HepG2 (cell line): ENCODE data around the gene MNAT1. TPM values are rescaled to one million over a fixed set of nuclear protein-coding genes. Genes with fewer than 3 reads are reported as not detected.

Experiments
- ATAC-seq: fragments of 200-7000 bp; cut with Tn5 transposase; 3 replicates; pipeline ENCODE4 v1.9.1; 2020; ENCODE audit warnings: mild to moderate bottlenecking, moderate library complexity
- BruUV-seq: library from RNA; stranded (reverse); fragments of 400-500 nt; replicated peaks from 2 replicates; lab custom pipeline; 2021; lab: Mats Ljungman, UMichigan
- CTCF ChIA-PET: fragments of 300-600 bp; formaldehyde crosslinking; extraction: SDS; loops from one replicate; lab custom pipeline; 2021; ENCODE audit warnings: low total read pairs, inconsistent platforms, low intra/inter-chr PET ratio; lab: Yijun Ruan, JAX
- POLR2A ChIA-PET: fragments of 350-600 bp; sonication (Branson Sonifier 250); formaldehyde crosslinking; loops from one replicate; lab custom pipeline; 2020; ENCODE audit warnings: antibody characterized with exemption, inconsistent platforms; lab: Yijun Ruan, JAX
- DNase-seq: peaks from one replicate; pipeline ENCODE4 v3.0.0-alpha.2; 2015; ENCODE audit warnings: low spot score
- FAIRE-seq: peaks from 3 replicates; lab custom pipeline; 2011; peaks lifted over from hg19 to GRCh38; lab: Jason Lieb, UNC
- H2AFZ ChIP-seq: one replicate; pipeline ENCODE4 v1.6.1; 2011; ENCODE audit warnings: low read length, inconsistent platforms
- H3K27ac ChIP-seq: fragments of 300-600 bp; 3 replicates; pipeline ENCODE4 v1.8.0; 2011; ENCODE audit warnings: mixed run types, mild to moderate bottlenecking, mixed read lengths, low read length, inconsistent platforms; ENCODE audit not compliant: insufficient read depth; ENCODE audit errors: extremely low read length
- H3K27me3 ChIP-seq, 2 experiments: fragments of 200-600 bp in 1 of 2; 2 replicates in 1 of 2; 3 replicates in 1 of 2; pipeline versions ENCODE4 v1.6.0 to v1.8.0; 2011; ENCODE audit warnings: low read length in 2 of 2, mild to moderate bottlenecking in 2 of 2, moderate library complexity in 2 of 2, inconsistent platforms in 1 of 2; ENCODE audit not compliant: insufficient read depth in 2 of 2, control insufficient read depth in 1 of 2
- H3K36me3 ChIP-seq, 2 experiments: fragments of 200-600 bp in 1 of 2; replicated peaks in 1 of 2; 2 replicates in 1 of 2; 3 replicates in 1 of 2; pipeline versions ENCODE4 v1.5.1 to v1.8.0; 2011; ENCODE audit warnings: low read length in 2 of 2, inconsistent platforms in 1 of 2; ENCODE audit not compliant: insufficient read depth in 2 of 2, control insufficient read depth in 1 of 2
- H3K4me1 ChIP-seq: 2 replicates; pipeline ENCODE4 v1.5.1; 2012; ENCODE audit warnings: low read length, inconsistent platforms; ENCODE audit not compliant: insufficient read depth
- H3K4me2 ChIP-seq: 2 replicates; pipeline ENCODE4 v1.6.0; 2011; ENCODE audit warnings: low read depth, low read length, inconsistent platforms
- H3K4me3 ChIP-seq, 3 experiments: fragments of 200-600 bp in 1 of 3; sonication (generic), shearing (Covaris generic) in 1 of 3; replicated peaks in 1 of 3; 2 replicates each; pipeline ENCODE4 v1.5.1; 2011 to 2016; ENCODE audit warnings: low read length in 3 of 3, inconsistent platforms in 2 of 3, low read depth in 2 of 3, mild to moderate bottlenecking in 2 of 3, control low read depth in 1 of 3, mixed read lengths in 1 of 3; ENCODE audit not compliant: insufficient read depth in 1 of 3
- H3K79me2 ChIP-seq: one replicate; pipeline ENCODE4 v1.6.1; 2011; ENCODE audit warnings: low read length, inconsistent platforms; ENCODE audit not compliant: insufficient read depth
- H3K9ac ChIP-seq: 2 replicates; pipeline ENCODE4 v1.6.0; 2011; ENCODE audit warnings: mild to moderate bottlenecking, low read depth, low read length, inconsistent platforms; ENCODE audit not compliant: insufficient read depth
- H3K9me3 ChIP-seq: 2 replicates; pipeline ENCODE4 v1.5.1; 2012; ENCODE audit warnings: mild to moderate bottlenecking, low read length
- H4K20me1 ChIP-seq: 2 replicates; pipeline ENCODE4 v1.6.0; 2011; ENCODE audit warnings: inconsistent platforms, mild to moderate bottlenecking, low read length, moderate library complexity; ENCODE audit not compliant: insufficient read depth
- AFF4 ChIP-seq: sonication (generic); formaldehyde crosslinking; IDR thresholded peaks from 2 replicates; pipeline ENCODE4 v1.4.0; 2020; ENCODE audit warnings: missing genetic modification reagents
- CC2D1A ChIP-seq: sonication (generic); formaldehyde crosslinking; IDR thresholded peaks from 2 replicates; pipeline ENCODE4 v1.8.1; 2023; ENCODE audit warnings: mild to moderate bottlenecking, missing genetic modification reagents
- FUBP1 ChIP-seq: sonication (generic); formaldehyde crosslinking; IDR thresholded peaks from 2 replicates; pipeline ENCODE4 v1.5.1; 2020; ENCODE audit warnings: missing genetic modification reagents, mild to moderate bottlenecking, borderline replicate concordance
- IRF9 ChIP-seq: sonication (generic); formaldehyde crosslinking; IDR thresholded peaks from 2 replicates; pipeline ENCODE4 v1.8.0; 2022; ENCODE audit warnings: missing genetic modification reagents, mild to moderate bottlenecking, borderline replicate concordance
- JDP2 ChIP-seq: sonication (generic); formaldehyde crosslinking; IDR thresholded peaks from 2 replicates; pipeline ENCODE4 v1.8.1; 2022; ENCODE audit warnings: missing genetic modification reagents, borderline replicate concordance
- KAT2B ChIP-seq: fragments of 150-350 bp; IDR thresholded peaks from 2 replicates; pipeline ENCODE4 v1.6.1; 2014; ENCODE audit warnings: low read depth, low read length, borderline replicate concordance
- LBX2 ChIP-seq: sonication (generic); formaldehyde crosslinking; IDR thresholded peaks from 2 replicates; pipeline ENCODE4 v1.5.0; 2020; ENCODE audit warnings: missing genetic modification reagents, mild to moderate bottlenecking, borderline replicate concordance
- MAFF ChIP-seq: IDR thresholded peaks from 2 replicates; pipeline ENCODE4 v1.6.1; 2011; ENCODE audit warnings: low read depth, low read length, improper control_type of control experiment
- SKI ChIP-seq: fragments of 450-650 bp; IDR thresholded peaks from one replicate; pipeline ENCODE4 v1.6.1; 2018; ENCODE audit warnings: mild to moderate bottlenecking; ENCODE audit not compliant: partially characterized antibody
- TFDP2 ChIP-seq: sonication (generic); formaldehyde crosslinking; IDR thresholded peaks from 2 replicates; pipeline ENCODE4 v1.4.0; 2020; ENCODE audit warnings: missing genetic modification reagents
- TMF1 ChIP-seq: sonication (generic); formaldehyde crosslinking; IDR thresholded peaks from 2 replicates; pipeline ENCODE4 v1.8.1; 2022; ENCODE audit warnings: low read depth, missing genetic modification reagents
- ZBTB8A ChIP-seq: sonication (generic); formaldehyde crosslinking; IDR thresholded peaks from 2 replicates; pipeline ENCODE4 v1.4.0; 2020; ENCODE audit warnings: mild to moderate bottlenecking, low read depth, missing genetic modification reagents, borderline replicate concordance
- ZNF510 ChIP-seq: sonication (generic); formaldehyde crosslinking; IDR thresholded peaks from 2 replicates; pipeline ENCODE4 v1.4.0; 2020; ENCODE audit warnings: low read depth, mild to moderate bottlenecking, missing genetic modification reagents
- ZNF552 ChIP-seq: sonication (generic); formaldehyde crosslinking; IDR thresholded peaks from 2 replicates; pipeline ENCODE4 v1.9.0; 2022; ENCODE audit warnings: missing genetic modification reagents, mild to moderate bottlenecking, borderline replicate concordance
- ZNF558 ChIP-seq: sonication (generic); formaldehyde crosslinking; IDR thresholded peaks from 2 replicates; pipeline ENCODE4 v1.9.0; 2022; ENCODE audit warnings: mild to moderate bottlenecking, missing genetic modification reagents, borderline replicate concordance
- ZNF672 ChIP-seq: sonication (generic); formaldehyde crosslinking; IDR thresholded peaks from 2 replicates; pipeline ENCODE4 v1.8.1; 2022; ENCODE audit warnings: missing genetic modification reagents
- ZSCAN21 ChIP-seq: sonication (generic); formaldehyde crosslinking; IDR thresholded peaks from 2 replicates; pipeline ENCODE4 v1.8.0; 2022; ENCODE audit warnings: mild to moderate bottlenecking, missing genetic modification reagents, moderate library complexity, borderline replicate concordance
- WGBS: methylation state at CpG from one replicate; pipeline ENCODE4 v1.1.6; 2017; ENCODE audit warnings: low lambda C conversion rate; 5-methylcytosine and 5-hydroxymethylcytosine counted together
- in situ Hi-C: cut with HindIII; loops from 2 replicates; pipeline ENCODE4 v1.10.0; 2017; ENCODE audit warnings: low pct_unique_long_range_greater_than_20kb; ENCODE audit not compliant: extremely low pct_ligation_motif_present
- intact Hi-C: fragments of 100-400 bp; cut with micrococcal nuclease; formaldehyde crosslinking; loops from one replicate; pipeline ENCODE4 v1.10.0; 2022; ENCODE audit not compliant: unreplicated experiment
- polyA plus RNA-seq, 8 experiments: library from polyadenylated mRNA; depleted of rRNA in 3 of 8; stranded (reverse) in 7 of 8; unstranded in 1 of 8; fragments of >200 nt; fragmentation: Illumina TruSeq in 4 of 8; extraction: Trizol in 4 of 8; gene quantifications; 2 replicates each; pipeline versions ENCODE4 v1.2.1 to v1.2.3, GENCODE V29; 2011 to 2016; ENCODE audit warnings: low read depth in 4 of 8, missing spikeins in 1 of 8, mixed read lengths in 1 of 8; ENCODE audit not compliant: insufficient read depth in 1 of 8
- total RNA-seq, 5 experiments: library from RNA; depleted of rRNA; stranded (reverse); fragments of >200 nt; fragmentation: Illumina TruSeq; extraction: Trizol; gene quantifications; 2 replicates each; pipeline ENCODE4 v1.2.3, GENCODE V29; 2016; ENCODE audit warnings: low read depth in 1 of 5

MNAT1 gene
- total and polyA plus RNA-seq, 2 of the 13 experiments (the other 11 are each of a cell fraction or from before 2014, with no cell fraction given) = 49.2 to 94.8 TPM

- Histone ChIP-seq H4K20me1 (no peaks in the 10 kb centered on the region), H3K4me2 (no peak overlapping the region), H3K9me3 (no peaks in the 10 kb centered on the region), H3K27ac (no peak overlapping the region), H3K27me3 (no peaks in the 10 kb centered on the region), H3K4me1 (no peaks in the 10 kb centered on the region), H3K36me3 (no peaks in the 10 kb centered on the region; a peak in 1 of 5 replicates), H2AFZ (no peak overlapping the region), H3K9ac (no peak overlapping the region), H3K79me2 (no peaks in the 10 kb centered on the region), H3K4me3 (no peak overlapping the region)
- in situ Hi-C loops = no loop called here
- intact Hi-C loops = no loop called here
- ChIA-PET CTCF (no interaction called here), POLR2A (no interaction called here)
- BruUV-seq = no TSS peak
- 62% methylated on average over 3 of the region's 3 CpGs for WGBS
- FAIRE-seq = no peak
- no peak for ATAC-seq
- DNase-seq = no peak
- TF ChIP-seq TMF1 (CRISPR knock-in tag) = no peak
- TF ChIP-seq SKI = no peak
- no peak for TF ChIP-seq ZSCAN21
- no peak for TF ChIP-seq LBX2 (CRISPR knock-in tag)
- no peak for TF ChIP-seq ZBTB8A
- TF ChIP-seq ZNF510 (CRISPR knock-in tag) = no peak
- TF ChIP-seq ZNF552 (CRISPR knock-in tag) = no peak
- TF ChIP-seq KAT2B = no peak
- no peak for TF ChIP-seq AFF4 (CRISPR knock-in tag)
- no peak for TF ChIP-seq CC2D1A (CRISPR knock-in tag)
- TF ChIP-seq IRF9 = no peak
- TF ChIP-seq MAFF = no peak
- no peak for TF ChIP-seq TFDP2 (CRISPR knock-in tag)
- TF ChIP-seq JDP2 (CRISPR knock-in tag) = no peak
- TF ChIP-seq FUBP1 = no peak
- TF ChIP-seq ZNF558 (CRISPR knock-in tag) = no peak
- no peak for TF ChIP-seq ZNF672 (CRISPR knock-in tag)
These were observed 181.2 kb downstream of the MNAT1 start for GRCh38 chr14:60915781-60916180.
